HFF-Myc (cell line): Measurements from ENCODE around the gene C13orf46.
A peak's percentile ranks its signal among the peaks of the same experiment; 100 is the strongest.

Source experiments
- DNase-seq: peaks from one replicate; pipeline ENCODE4 v3.0.0-alpha.2; 2011; ENCODE audit warnings: low read depth; ENCODE audit errors: extremely low read depth
- H3K4me3 ChIP-seq: replicated peaks from 2 replicates; pipeline ENCODE4 v1.5.1; 2011; ENCODE audit warnings: low read depth, mild to moderate bottlenecking, control low read depth, low read length
- TF ChIP-seq, protein P1 (sequence below): IDR thresholded peaks from 2 replicates; pipeline ENCODE4 v1.5.1; 2012; ENCODE audit warnings: mild to moderate bottlenecking, low read depth, low read length, control low read depth; ENCODE audit errors: missing control alignments

Gene C13orf46

DNA sequence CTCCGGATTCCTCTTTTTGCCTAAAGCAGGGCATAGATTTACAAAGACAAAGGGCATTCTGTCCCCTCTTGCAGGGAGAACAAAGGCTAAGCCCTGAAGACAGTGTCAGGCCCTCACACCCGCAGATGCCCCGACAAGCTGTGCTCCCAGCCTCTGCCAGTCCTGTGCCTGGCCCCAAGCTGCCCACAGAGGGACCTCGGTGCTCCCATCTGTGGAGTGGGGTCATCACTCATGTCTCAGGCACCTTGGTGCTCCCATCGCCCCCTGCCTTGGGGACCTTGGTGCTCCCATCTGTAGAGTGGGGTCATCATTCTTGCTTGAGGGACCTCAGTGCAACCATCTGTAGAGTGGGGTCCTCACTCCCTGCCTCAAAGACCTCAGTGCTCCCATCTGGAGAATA lies 24.3 kb downstream of the C13orf46 start:
- TF ChIP-seq, protein P1, sequence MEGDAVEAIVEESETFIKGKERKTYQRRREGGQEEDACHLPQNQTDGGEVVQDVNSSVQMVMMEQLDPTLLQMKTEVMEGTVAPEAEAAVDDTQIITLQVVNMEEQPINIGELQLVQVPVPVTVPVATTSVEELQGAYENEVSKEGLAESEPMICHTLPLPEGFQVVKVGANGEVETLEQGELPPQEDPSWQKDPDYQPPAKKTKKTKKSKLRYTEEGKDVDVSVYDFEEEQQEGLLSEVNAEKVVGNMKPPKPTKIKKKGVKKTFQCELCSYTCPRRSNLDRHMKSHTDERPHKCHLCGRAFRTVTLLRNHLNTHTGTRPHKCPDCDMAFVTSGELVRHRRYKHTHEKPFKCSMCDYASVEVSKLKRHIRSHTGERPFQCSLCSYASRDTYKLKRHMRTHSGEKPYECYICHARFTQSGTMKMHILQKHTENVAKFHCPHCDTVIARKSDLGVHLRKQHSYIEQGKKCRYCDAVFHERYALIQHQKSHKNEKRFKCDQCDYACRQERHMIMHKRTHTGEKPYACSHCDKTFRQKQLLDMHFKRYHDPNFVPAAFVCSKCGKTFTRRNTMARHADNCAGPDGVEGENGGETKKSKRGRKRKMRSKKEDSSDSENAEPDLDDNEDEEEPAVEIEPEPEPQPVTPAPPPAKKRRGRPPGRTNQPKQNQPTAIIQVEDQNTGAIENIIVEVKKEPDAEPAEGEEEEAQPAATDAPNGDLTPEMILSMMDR, result no peak
- DNase-seq, result no peak

DNA sequence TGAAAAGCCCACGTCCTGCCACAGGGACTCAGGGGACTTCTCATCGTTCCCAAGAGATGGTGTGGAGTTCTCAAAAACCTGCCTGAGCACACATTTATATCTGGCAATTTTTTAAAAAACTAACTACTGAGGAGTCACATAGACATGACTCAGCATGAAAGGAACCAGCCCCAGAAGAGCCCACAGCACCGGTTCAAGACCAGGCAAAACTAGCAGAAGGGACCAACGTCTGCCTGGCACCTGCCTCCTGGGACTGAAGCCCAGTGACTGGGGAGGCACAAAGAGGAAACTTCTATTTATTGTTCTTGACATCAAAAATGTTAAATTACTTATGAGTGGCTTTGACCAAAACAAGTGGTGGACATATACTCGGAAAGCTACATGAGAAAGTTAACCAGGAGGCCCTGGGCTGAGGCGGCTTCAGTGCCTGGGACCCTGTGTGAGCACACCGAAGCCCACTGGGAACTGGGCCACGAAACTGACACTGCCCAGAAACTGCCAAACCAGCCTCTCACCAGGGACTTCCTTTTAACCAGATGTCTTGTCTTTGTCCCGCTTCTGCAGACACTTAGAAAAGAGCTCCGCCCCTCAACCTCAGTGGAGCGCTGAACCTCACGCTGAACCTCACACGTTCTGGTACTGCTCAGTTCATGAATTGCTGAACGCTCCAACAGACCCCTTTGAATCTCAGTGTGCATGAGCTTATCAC lies 25.7 kb downstream of the C13orf46 start:
- H3K4me3 ChIP-seq, result no peak overlapping the region
- TF ChIP-seq, protein P1, result no peak
- DNase-seq, result no peak

More for the DNA sequence above, 24.3 kb downstream of the C13orf46 start:
- no peak overlapping the region for H3K4me3 ChIP-seq

DNA sequence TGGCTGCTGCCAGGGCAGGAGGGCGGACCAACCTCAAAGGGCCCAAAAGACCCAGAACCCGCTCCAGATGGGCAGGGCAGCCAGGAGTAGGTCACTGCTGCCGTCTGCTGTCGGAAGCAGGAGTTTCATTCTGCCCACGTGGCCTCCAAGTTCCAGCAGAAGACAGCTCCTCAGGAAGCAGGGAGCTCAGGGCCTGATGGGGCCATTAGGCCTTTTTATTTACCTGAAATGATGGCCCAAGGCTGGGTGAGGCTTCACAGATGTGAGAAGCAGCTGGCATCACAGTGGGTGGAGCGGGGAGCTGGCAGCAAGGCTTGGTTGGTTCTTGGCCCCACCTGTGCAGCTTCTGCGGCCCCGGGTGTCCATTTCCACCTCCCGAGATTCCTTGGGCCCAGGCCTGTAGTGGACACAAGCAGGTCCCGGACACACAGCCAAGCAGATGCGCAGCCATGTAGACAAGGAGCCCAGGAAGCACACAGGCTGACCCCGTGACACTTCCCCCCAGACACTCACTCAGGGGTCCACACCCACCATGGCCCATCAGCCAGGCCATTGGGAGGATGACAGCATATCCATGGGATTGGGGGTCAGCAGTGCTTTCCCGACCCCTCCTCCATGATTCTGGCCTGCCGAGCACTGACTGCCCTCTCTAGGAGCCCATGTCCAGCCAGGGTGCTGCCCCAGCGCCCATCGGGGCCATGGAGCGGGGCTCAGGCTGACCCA lies 26.4 kb downstream of the C13orf46 start:
- TF ChIP-seq, protein P1, result peak; percentile 51
- H3K4me3 ChIP-seq, result no peak overlapping the region
- no peak for DNase-seq

DNA sequence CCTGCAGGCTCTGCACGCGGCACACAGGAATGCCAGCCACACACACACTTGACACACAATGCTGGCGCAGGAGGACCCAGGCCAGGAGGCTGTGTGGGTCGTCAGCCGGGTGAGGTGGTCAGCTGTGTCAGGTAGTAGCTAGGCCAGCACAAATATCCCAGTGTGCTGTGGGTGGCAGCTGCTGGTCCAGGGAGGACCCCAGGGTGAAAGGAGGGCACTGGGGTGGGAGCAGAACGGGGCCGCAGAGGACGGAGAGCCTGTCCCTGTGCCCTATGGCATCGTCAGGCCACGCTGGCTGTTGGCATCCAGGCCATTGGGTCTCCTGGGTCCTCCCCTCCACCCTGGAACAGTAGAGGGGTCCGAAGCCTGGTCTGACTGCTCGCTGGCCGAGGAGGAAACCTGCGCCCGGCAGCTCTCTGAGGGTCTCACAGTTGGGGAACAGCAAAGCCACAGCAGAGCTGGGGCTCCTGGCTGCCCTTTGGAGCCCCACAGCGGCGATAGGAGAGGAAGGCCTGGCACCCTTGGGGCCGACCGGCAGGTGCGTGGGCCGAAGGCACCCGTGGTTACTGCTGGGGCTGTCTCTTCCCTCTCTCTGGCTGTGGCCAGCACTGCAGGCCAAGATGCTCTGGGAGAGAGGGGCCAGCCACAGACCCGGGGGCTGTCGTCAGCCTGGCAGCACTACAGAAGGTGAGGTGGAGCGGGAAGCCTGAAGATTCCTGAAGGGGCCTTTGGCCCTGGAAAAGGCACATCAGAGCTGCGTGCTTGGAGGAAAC lies 27.3 kb downstream of the C13orf46 start:
- DNase-seq, result no peak
- TF ChIP-seq, protein P1, result no peak
- H3K4me3 ChIP-seq, result no peak overlapping the region

DNA sequence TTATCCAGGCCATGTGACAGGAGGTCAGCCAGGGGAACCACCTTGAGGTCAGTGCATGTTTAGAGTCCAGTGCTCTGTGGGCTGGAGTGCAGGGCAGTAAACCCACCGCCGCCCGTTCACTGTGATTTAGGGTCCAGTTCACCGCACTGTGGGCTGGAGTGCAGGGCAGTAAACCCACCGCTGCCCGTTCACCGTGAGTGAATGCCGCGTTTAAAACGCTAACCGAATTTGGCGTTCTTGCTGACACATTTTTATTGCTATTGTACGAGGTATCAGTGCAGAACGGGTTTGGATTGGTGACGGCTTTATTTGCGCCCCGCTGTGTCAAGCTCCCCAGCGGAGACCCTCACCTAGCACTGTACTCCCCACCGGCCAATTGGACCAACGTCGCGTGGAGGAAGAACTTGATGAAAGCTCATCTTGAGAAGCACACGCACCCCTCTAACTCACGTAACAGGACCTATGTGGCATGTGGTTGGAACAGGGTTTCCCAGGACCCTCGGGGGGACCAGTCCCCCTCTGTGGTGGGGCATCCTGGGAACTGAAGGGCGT lies 27.9 kb downstream of the C13orf46 start:
- TF ChIP-seq, protein P1, result no peak
- H3K4me3 ChIP-seq, result no peak overlapping the region
- DNase-seq, result no peak

DNA sequence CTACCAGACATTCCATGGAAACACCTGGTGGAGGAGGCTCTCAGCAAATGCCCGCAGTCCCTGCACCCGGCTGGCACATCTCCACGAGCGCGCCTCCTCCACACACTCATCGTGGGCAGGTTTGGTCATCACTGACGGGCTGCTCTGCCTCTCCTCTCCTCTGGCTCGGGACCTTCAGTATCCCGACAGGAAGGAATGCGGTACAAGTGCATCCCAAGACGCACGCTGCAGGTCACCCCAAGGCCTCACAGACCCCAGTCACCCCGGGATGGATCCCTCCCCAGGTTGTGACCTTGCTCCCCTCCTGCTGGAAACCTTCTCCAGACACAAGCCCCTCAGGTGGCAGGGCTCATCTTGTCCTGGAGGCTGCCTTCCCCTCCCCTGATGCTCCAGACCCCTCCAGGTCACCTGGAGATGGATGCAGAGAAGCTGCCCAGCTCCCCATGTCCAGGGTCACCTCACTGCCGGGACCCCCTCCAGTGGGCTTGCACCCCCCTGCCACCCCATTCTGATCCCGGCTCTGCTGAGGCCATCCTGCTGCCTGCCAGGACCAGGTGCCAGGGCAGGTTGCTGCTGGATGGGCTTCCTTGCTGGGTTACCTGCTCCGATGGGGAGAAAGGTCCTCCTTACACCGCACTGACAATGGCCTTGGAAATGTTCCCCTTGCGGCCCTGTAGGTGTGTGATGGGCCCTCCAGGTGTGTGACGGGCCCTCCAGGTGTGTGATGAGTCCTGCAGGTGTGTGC lies 29.9 kb downstream of the C13orf46 start:
- TF ChIP-seq, protein P1, result no peak
- no peak for DNase-seq
- no peak overlapping the region for H3K4me3 ChIP-seq
